ENCODE measurements around the gene OTX1. TPM values are rescaled to one million over a fixed set of nuclear protein-coding genes. Genes with fewer than 3 reads are reported as not detected.

Gene OTX1
- total RNA-seq, 1 donor from 2014 or later = not detected

DNA sequence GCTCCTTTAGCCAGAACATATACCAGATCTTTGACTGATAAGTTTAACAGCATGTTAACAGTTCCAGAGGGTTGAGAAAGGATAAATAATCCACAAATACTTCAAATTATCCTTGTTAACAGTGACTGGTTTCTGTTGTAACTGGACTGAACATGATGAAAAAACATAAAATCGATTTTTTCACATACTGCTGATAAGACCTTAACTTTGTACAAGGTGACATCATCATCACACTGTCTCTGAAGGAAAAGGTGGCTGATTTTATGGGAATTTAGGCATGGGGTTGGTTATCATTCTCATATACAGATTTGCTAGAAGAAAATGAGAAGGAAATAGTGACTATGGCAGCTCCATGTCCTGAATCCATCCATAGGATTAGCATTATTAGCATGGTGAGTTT is 36.1 kb downstream of the OTX1 start:
- TF ChIP-seq, protein P1, sequence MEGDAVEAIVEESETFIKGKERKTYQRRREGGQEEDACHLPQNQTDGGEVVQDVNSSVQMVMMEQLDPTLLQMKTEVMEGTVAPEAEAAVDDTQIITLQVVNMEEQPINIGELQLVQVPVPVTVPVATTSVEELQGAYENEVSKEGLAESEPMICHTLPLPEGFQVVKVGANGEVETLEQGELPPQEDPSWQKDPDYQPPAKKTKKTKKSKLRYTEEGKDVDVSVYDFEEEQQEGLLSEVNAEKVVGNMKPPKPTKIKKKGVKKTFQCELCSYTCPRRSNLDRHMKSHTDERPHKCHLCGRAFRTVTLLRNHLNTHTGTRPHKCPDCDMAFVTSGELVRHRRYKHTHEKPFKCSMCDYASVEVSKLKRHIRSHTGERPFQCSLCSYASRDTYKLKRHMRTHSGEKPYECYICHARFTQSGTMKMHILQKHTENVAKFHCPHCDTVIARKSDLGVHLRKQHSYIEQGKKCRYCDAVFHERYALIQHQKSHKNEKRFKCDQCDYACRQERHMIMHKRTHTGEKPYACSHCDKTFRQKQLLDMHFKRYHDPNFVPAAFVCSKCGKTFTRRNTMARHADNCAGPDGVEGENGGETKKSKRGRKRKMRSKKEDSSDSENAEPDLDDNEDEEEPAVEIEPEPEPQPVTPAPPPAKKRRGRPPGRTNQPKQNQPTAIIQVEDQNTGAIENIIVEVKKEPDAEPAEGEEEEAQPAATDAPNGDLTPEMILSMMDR (IDR thresholded peaks at IDR 0.05) = no peak
- no peak for TF ChIP-seq POLR2AphosphoS5 (IDR thresholded peaks at IDR 0.05; ENCODE audit: insufficient read depth in 1 of 2, low read depth in 1 of 2)
- TF ChIP-seq POLR2A (IDR thresholded peaks at IDR 0.05) = no peak
- no peaks in the 10 kb centered on the region for H3K9me3 ChIP-seq
- no peak overlapping the region for H3K27ac ChIP-seq
- H3K4me1 ChIP-seq = no peaks in the 10 kb centered on the region
- no peak overlapping the region for H3K4me3 ChIP-seq
- no peak for DNase-seq (ENCODE audit: extremely low spot score in 2 of 2)
- intact Hi-C loops (cut with DNase I) = no loop called here
- no peaks in the 10 kb centered on the region for H3K27me3 ChIP-seq
- no peaks in the 10 kb centered on the region for H3K36me3 ChIP-seq

DNA sequence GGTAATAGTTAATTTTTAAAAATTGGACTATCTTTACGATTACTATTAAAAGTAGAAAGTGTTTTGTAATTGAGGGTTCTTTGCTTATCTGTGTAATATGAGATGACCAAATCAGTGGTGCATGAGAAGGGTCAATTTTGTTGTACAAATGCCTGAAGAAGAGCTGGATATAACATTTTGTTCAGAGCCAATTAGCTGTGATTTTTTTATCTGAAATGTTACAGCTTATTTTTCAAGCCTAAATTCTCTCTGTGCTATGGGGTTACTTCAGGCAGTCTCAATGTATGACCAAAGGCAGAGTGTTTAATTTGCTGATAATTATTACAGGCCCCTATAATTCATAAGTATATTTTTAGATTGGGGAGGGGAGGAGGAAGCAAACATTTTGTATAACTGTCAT is 41.8 kb downstream of the OTX1 start:
- no peaks in the 10 kb centered on the region for H3K4me1 ChIP-seq
- H3K27me3 ChIP-seq = no peaks in the 10 kb centered on the region
- intact Hi-C loops (cut with DNase I) = no loop called here
- no peak overlapping the region for H3K27ac ChIP-seq
- no peak for TF ChIP-seq POLR2AphosphoS5 (IDR thresholded peaks at IDR 0.05; ENCODE audit: insufficient read depth in 1 of 2, low read depth in 1 of 2)
- TF ChIP-seq, protein P1 (IDR thresholded peaks at IDR 0.05) = no peak
- no peak for TF ChIP-seq POLR2A (IDR thresholded peaks at IDR 0.05)
- DNase-seq (ENCODE audit: extremely low spot score in 2 of 2) = no peak
- H3K9me3 ChIP-seq = no peaks in the 10 kb centered on the region
- H3K36me3 ChIP-seq = no peaks in the 10 kb centered on the region
- H3K4me3 ChIP-seq = no peak overlapping the region

- Histone ChIP-seq H3K36me3 (no peaks in the 10 kb centered on the region), H3K9me3 (no peaks in the 10 kb centered on the region), H3K27ac (no peak overlapping the region), H3K27me3 (no peaks in the 10 kb centered on the region), H3K4me3 (no peak overlapping the region), H3K4me1 (no peaks in the 10 kb centered on the region)
- TF ChIP-seq POLR2AphosphoS5 (IDR thresholded peaks at IDR 0.05; ENCODE audit: insufficient read depth in 1 of 2, low read depth in 1 of 2) (no peak), POLR2A (IDR thresholded peaks at IDR 0.05) (no peak)
- TF ChIP-seq, protein P1 (IDR thresholded peaks at IDR 0.05) = no peak
- intact Hi-C loops (cut with DNase I) = no loop called here
- no peak for DNase-seq (ENCODE audit: extremely low spot score in 2 of 2)
Observed at GRCh38 chr2:63092857-63093256, 42.2 kb downstream of the OTX1 start.

DNA sequence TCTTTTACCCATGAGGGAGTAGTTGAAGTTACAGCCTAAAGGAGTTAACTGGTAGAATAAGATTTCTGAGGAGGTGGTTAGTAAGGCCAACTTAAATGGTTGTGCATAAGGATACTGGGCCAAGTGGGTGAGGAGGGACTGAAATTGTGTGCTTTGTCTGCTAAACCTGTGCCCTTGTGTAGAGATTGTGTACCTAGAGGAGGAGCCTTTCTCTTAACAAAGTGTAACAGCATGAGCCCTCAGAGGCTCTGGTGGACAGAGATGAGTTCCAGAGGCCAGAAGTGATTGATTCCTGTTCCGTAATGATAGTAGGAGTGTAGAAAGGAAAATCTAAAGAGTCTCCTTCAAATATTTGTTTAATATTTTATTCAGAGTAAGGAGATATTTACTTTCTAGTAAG is 42.9 kb downstream of the OTX1 start:
- Histone ChIP-seq H3K36me3 (no peaks in the 10 kb centered on the region), H3K4me1 (no peaks in the 10 kb centered on the region), H3K4me3 (no peak overlapping the region), H3K27me3 (no peaks in the 10 kb centered on the region), H3K27ac (no peak overlapping the region), H3K9me3 (no peaks in the 10 kb centered on the region)
- intact Hi-C loops (cut with DNase I) = no loop called here
- TF ChIP-seq POLR2A (IDR thresholded peaks at IDR 0.05) = no peak
- TF ChIP-seq POLR2AphosphoS5 (IDR thresholded peaks at IDR 0.05; ENCODE audit: insufficient read depth in 1 of 2, low read depth in 1 of 2) = no peak
- TF ChIP-seq, protein P1 (IDR thresholded peaks at IDR 0.05) = no peak
- no peak for DNase-seq (ENCODE audit: extremely low spot score in 2 of 2)

DNA sequence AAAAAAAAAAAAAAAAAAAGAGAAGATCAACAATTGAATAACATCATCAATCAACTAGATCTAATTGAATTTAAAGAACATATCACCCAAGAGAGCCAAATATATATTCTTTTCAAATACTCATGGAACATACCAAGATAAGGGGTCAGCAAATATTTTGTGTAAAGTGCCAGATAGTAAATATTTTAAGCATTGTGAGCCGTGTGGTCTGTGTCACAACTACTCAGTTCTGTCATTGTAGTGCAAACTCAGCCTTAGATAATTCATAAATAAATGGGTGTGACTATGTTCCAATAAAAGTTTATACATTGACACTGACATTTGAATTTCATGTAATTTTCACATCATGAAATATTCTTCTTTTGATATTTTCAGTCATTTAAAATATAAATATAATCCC is 45.9 kb downstream of the OTX1 start:
- intact Hi-C loops (cut with DNase I) = no loop called here
- H3K9me3 ChIP-seq = no peaks in the 10 kb centered on the region
- TF ChIP-seq POLR2A (IDR thresholded peaks at IDR 0.05) (no peak), POLR2AphosphoS5 (IDR thresholded peaks at IDR 0.05; ENCODE audit: insufficient read depth in 1 of 2, low read depth in 1 of 2) (no peak)
- TF ChIP-seq, protein P1 (IDR thresholded peaks at IDR 0.05) = no peak
- H3K27ac ChIP-seq = no peak overlapping the region
- H3K36me3 ChIP-seq = no peaks in the 10 kb centered on the region
- no peak for DNase-seq (ENCODE audit: extremely low spot score in 2 of 2)
- no peaks in the 10 kb centered on the region for H3K27me3 ChIP-seq
- H3K4me1 ChIP-seq = no peaks in the 10 kb centered on the region
- no peak overlapping the region for H3K4me3 ChIP-seq
